OCI-LY3 (cell line): Measurements from ENCODE around the gene GOSR2.

ENCODE experiments used
- EZH2phosphoT487 ChIP-seq: fragments of 200-600 bp; shearing (Covaris generic); IDR thresholded peaks from 2 replicates; pipeline ENCODE4 v1.6.1; 2018; ENCODE audit warnings: antibody characterized with exemption, mixed run types, low read depth
- TF ChIP-seq, protein P1 (sequence below): fragments of 200-600, 300-600 bp; sonication (generic); IDR thresholded peaks from 2 replicates; pipeline ENCODE4 v1.5.1; 2014; ENCODE audit warnings: antibody characterized with exemption, low read length, low read depth

DNA sequence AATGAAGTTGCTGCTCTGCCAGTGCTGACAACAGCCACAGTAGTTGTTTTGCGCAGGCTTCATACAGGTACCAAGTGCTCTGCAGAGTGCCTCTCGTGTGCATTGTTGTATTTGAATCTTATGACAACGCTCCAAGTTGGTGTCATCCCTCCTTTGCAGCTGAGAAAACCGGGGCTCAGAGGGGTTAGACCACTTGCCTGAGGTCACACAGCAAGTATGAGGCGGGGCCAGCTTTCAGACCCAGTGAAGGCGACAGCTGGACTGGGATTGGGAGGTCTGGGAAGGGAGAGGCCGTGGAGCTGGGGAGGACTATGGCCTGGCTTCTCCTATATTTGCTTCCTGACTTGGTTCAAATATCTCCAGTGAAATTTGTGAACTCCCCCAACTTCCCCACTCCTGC, 38.4 kb upstream of the GOSR2 start:
- TF ChIP-seq, protein P1, sequence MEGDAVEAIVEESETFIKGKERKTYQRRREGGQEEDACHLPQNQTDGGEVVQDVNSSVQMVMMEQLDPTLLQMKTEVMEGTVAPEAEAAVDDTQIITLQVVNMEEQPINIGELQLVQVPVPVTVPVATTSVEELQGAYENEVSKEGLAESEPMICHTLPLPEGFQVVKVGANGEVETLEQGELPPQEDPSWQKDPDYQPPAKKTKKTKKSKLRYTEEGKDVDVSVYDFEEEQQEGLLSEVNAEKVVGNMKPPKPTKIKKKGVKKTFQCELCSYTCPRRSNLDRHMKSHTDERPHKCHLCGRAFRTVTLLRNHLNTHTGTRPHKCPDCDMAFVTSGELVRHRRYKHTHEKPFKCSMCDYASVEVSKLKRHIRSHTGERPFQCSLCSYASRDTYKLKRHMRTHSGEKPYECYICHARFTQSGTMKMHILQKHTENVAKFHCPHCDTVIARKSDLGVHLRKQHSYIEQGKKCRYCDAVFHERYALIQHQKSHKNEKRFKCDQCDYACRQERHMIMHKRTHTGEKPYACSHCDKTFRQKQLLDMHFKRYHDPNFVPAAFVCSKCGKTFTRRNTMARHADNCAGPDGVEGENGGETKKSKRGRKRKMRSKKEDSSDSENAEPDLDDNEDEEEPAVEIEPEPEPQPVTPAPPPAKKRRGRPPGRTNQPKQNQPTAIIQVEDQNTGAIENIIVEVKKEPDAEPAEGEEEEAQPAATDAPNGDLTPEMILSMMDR, result no peak
- TF ChIP-seq EZH2phosphoT487, result no peak
